DMS153 (cell line): ENCODE data around the gene NFATC1.
A peak's percentile ranks its signal among the peaks of the same experiment; 100 is the strongest.
"Not testable (repeated sequence)": the region's sequence is repeated elsewhere in the genome, so short reads cannot be mapped to it uniquely, and the experiment has no call there.

Experiments
- DNase-seq: peaks from one replicate; lab custom pipeline; 2025; lab: John Stamatoyannopoulos, UW

NFATC1 gene

DNA sequence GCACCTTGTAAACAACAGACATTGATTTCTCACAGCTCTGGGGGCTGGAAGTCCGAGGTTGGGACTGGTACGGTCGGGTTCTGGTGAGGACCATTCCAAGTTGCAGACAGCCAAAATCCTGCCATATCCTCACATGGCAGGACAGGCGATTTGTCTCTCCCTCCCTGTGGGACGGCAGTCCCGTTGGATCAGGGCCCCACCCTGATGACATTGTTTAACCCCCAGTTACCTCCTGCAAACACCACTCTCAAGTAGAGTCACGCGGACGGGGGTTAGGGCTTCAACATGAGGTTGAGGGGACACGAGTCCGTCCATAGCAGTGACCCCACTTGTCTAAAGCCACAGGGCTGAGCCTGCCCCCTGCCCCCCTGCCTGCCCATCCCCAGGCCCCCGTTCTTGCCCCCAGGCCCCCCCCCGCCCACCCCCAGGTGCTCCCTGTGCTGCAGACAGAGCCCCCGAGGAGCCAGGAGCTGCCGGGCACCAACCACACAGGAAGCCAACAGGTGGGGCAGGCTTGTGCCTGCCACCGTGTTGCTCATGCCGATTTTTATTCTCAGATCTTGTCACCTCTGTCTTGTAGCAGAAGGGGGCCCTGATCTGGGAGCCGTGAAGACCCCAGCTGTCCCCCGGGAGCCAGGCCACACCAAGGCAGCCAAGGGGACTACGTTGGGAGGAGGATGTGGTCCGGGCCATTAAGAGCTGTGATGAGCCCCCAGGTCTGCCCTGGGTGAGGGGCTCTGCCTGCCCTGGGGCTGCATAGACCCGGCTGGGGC, 82.2 kb downstream of the NFATC1 start:
- no peak for DNase-seq

DNA sequence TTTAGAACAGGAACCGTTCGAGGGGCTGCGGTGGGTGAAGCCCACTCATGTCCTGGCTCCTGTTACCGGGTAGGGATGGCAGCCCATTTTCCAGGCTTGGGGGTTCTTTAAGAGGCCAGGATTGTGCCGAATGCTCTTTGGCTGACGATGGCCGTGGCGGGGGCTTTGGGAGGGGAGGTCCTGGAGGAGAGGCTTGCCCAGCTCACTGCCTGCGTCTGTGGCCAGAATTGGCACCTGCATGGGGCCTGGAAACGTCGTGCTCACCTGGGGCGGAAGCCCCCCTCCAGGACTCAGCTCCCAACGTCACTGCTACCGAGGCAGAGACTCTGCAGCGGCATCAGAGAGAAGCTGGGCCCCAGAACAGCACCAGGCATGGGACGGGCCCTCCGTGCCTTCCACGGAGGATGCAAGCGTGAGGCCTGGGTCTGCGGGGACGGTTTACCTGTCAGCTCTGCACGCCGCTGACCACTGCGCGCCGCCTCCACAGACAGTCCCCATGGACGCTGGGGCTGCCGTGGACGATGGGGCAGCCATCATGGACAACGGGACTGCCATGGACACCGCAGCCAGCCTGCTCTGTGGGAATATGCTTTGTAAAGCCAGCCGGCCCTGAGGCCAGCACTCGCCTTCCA, 82.9 kb downstream of the NFATC1 start:
- no peak for DNase-seq

DNA sequence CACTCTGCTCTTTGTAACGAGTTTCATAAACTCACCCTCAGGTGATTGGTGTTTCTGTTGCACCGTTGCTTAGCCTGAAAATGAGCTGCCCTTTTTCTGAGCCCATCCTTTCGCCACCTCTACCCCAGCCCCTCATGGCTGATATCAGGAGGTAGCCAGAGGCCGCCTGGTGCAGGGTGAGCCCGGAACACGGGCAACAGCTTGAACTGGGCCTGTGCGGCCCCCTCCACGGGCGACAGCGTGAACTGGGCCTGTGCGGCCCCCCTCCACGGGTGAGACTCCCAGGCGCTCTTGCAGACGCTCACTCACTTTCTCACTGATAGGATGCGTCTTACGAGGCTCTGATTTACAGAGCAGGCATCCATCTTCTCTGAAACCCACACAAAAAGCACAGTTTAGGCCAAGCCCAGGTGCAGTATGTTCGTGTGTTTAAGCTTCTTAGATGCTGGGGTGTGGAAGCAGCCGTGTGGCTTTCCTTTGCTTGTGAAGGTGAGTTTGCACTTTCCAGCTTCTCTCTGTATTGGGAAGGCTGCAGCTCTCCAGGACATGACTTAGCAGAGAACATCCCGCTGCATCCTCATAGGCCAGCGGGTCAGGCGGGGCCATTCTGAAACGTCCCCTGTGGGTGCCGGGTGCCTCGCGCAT, 83.5 kb downstream of the NFATC1 start:
- no peak for DNase-seq

DNA sequence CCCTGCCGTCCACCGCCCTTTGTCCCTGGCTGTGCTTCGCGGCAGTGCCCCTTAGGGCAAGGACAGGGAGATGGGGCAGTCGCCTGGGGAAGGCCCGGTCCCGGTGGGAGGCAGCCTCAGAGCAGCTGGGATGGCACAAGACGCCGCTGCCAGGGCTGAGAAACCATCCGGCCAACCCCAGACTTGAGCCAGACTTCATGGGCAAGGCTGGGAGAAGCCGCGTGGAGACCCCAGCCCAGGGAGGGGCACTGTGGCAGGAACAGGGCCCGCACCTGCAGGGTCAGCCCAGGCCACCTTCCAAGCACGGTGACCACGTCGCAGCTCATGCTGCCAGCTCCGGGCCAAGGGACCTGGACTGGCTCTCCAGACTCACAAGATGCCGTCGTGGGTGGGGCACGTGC, 84.0 kb downstream of the NFATC1 start:
- DNase-seq = no peak

DNA sequence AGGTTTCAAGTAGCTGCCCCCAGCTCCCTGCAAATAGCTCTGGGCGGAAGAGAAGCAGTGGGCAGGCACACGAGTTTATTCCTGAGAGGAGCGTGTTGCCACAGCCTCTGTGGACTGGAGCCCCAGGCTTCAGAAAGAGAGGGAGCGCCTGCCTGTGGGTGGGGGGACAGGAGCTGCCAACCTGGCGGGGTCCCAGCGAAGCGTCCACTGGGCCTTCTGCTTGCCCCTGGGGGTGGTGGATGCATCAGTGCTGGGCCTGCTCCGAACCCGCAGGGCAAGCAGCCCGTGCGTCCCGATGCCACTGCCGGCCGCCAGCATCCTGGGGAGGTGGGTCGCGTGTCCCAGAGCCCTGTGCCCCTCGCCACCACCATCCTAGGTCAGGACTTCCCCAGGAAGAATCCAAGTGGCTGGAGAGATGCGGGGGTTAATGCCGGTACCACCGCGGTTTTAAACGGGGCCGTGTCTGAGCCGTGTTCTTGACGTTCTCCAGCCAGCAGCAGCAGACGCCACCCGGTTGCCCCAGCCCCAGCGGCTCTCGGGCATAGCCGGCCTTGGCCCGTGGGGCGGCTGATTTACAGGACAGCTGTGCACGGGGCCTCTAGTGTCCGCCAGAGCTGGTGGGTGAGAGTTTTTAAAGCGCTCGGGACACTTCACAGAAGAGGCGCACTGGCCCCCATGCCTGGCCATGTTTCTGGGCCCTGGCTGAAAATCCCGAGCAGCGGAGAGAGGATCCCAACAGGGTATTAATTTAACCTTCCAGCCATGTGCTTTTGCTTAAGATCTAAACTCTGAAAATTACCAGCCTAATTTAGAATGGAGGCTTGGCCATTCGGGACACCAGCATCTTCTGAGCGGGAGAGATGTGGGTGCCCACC, 84.7 kb downstream of the NFATC1 start:
- DNase-seq = no peak

DNA sequence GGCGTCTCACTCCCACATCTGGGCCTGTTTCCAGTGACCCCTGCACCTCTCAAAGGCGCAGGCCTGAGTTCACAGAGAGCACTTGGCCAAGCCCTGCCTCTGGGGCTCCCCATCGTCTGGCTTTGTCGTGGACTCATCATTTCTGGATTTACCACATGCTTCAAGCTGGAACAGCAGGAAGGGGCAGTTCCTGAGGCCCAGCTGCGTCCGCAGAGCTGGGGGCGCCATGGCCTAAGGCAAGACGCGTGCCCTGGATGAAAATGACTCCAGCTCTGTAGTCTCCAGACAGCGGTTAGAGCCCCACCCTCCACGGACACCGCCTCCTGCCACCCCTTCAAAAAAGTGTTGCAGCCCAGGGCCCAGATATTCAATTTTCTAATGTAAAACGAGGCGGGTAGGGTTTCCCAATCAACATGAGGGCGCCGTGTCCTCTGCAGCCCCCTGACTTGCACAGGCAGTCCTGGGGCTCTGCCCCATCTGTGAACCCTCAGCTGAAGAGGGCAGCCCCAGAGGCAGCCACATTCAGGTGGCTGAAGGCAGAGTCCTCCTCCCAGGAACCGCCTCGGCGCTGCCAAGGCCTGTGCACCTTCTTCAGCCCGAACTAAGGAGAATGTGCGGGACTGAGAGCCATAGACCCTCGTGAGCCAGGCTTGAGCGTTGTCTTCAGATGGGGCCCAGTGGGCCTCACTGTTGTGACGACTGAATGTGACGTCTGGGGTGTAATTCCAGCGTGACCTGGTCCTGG, 85.5 kb downstream of the NFATC1 start:
- DNase-seq = no peak

DNA sequence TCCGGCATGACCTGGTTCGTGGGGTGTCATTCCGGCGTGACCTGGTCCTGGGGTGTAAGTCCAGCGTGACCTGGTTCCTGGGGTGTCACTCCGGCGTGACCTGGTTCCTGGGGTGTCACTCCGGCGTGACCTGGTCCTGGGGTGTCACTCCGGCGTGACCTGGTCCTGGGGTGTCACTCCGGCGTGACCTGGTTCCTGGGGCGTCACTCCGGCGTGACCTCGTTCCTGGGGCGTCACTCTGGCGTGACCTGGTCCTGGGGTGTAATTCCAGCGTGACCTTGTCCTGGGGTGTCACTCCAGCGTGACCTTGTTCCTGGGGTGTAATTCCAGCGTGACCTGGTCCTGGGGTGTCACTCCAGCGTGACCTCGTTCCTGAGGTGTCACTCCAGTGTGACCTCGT, 87.7 kb downstream of the NFATC1 start:
- not testable (repeated sequence) for DNase-seq

DNA sequence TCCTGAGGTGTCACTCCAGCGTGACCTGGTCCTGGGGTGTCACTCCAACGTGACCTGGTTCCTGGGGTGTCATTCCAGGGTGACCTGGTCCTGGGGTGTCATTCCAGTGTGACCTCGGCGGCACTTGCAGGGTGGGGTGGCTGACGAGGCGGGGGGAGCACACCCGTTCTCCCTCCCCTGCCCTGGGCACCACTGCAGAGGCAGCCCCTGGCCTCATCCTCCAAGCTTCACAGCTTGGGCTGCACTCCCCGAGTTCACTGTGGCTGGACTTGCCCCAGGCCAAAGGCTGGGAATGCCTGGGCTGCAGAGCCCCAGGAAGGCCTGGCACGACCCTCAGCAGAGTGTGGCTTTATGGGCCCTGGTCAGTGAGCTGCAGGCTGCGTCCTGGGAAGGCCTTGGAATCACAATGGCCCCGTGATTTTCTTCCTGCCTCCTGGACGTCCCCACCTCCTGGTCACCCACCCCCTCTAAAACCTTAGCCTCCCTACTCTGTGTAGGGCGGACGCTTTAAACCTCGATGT, 88.3 kb downstream of the NFATC1 start:
- no peak for DNase-seq

DNA sequence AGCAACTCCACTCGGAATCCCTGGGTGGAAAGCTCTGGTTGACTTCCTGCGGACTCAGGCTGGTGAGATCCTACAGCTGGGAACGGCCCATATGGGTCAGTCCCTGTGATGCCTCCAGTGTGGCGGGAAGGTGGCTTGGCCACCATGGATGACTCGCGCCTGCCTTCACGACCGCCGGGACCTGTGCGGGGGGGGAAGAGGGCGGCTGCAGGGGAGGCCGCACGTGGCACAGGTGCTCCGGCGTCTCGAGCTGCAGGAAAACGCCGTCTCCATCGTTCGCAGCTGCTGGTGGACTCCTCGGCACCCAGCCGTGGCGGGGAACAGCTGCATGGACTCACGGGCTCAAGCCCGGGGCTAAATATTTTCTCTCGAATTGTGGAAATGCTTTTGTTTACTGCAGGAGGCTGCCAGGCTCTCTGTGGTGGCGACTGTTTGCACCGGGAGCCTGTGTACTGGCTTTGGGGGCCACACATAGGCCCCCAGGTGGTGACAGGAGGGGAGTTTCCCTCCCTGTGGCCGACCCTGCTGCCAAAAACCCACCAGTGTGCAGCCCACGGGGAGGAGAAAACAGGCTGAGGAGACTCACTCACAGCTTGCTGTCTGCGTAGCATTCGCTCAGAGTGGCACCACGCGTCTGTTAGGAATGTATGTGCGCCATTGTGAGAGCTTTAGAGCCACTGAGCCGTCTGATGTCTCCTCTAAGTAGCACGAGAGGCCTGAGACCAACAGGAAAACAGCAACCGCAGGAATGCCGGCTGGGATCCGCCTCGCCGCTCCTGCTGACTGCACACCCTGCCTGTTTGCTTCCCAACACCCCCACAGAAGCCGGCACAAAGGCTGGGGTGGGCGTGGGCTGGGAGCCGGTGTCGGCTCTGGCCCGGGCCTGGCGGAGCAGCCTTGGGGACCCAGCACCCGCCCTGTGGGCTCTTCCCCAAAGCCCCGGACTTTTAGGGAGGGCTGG, 89.2 kb downstream of the NFATC1 start:
- peak; percentile 14 for DNase-seq

DNA sequence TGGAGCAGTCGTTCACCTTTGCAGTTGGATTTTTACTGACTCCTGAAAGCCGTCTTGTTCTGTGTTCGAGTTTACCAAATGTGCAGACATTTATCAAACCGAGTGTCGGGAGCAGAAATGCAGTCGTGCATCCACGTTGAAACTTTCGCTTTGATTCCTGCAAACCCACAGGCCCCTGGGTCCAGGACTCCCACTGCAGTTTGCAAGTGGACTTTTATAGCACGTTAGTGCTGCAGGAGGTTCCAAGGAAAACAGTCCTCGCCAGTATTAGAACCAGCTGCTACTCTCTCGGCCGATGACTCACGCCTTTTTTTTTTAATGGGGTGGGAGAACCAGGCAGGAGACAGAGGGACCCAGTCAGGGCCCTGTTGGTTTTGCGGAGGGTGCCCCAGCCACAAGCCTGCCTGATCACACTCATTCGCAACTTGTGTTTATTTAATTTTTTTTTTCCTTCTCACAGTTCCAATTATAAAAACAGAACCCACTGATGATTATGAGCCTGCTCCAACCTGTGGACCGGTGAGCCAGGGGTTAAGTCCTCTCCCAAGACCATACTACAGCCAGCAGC, 90.1 kb downstream of the NFATC1 start:
- no peak for DNase-seq

DNA sequence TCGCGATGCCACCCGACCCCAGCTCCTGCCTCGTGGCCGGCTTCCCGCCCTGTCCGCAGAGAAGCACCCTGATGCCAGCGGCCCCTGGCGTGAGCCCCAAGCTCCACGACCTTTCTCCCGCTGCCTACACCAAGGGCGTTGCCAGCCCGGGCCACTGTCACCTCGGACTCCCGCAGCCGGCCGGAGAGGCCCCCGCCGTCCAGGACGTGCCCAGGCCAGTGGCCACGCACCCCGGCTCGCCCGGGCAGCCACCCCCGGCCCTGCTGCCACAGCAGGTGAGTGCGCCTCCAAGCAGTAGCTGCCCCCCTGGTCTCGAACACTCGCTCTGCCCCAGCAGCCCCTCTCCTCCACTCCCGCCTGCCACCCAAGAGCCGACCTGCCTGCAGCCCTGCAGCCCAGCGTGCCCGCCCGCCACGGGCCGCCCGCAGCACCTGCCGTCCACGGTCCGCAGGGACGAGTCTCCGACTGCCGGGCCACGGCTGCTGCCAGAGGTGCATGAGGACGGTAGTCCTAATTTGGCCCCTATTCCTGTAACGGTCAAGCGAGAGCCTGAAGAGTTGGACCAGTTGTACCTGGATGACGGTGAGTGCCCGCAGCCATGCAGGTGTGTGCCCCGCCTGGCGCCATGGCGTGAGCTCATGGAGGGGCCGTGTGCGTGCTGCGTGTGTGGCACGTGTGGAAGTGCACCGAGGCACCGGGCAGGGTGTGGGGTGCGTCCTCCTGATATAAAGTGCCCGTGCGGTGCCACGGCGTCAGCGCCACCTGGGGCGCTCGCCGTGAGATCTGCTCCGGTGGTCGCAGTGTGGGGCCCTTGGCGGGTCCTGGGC, 90.8 kb downstream of the NFATC1 start:
- DNase-seq = no peak

DNA sequence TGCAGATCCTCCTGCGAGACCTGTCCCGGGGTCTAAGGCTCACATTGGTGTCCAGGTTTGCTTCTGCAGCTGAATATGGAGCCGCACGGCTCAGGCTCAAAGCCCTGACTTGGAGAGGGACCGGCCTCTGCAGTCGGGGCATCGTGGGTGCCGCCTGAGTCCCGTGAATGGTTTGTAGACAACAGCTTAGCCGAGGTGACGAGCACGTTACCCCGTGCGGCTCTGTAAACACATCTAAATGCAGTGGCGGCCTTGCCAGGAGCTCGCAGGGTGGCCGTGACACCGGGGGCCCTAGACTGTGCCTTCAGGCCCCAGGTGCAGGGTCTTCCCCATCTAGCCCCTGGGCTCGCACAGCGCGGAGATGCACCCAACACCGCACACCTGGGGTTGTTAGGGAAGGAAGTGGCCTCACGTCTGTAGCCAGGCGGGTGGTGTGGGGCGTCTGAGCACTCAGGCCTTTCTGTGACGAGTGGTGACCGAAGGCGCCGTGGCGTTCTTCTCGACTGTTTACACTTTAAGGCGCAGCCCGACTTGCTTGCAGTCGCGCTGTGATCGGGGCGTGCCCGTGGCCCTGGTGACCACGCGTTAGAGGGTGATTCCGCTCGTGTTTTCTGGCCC, 91.6 kb downstream of the NFATC1 start:
- no peak for DNase-seq

DNA sequence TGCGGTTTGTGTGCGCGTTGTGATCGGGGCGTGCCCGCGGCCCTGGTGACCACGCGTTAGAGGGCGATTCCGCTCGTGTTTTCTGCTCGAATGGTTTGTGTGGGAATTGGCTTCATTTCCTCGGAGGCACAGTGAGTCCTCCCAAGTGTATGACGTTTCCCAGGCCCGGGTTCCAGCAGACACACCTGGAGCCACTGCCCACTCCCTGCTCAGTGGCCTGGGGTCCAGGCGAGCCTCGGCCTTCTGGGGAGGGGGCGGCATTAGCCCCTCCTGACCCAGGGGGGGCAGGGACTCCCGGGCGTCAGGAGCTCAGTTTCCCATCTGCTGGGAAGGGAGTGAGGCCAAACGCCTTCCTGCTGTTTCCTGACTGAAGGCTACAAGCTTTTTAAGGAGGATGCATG, 92.1 kb downstream of the NFATC1 start:
- DNase-seq = no peak

DNA sequence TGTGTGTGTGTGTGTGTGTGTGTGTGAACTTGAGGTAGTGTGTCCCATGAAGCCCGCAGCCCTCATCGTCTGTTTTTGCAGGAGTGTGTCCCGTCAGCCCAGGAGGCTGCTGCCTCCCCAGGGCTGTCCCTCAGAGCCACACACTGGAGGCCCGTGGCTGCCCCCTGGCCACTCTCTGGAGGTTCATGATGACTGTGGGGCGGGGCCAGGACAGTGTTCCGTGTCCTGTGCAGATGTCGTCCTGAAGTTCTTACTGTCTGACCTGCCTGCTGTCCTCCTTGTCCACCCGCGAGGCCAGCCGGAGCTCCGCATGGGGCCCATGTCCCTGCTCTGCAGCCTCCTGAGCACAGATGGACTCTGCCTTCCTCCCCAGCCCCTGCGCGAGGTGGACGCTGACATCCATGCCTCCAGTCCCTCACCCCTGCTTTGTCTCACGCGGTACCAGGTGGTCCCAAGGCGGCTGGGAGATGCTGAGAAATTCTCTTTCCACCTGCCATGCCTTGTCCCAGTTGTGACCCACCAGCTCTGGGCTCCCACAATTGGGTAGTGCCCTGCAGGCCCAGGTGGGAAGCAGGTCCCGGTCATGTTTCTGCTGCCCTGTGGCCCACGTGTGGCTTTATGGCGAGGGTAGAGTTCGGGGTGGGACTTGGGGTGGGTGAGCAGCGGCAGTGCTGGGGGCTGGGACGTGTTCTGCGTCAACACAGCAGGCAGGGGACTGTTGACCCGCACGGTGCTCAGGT, 92.8 kb downstream of the NFATC1 start:
- no peak for DNase-seq

DNA sequence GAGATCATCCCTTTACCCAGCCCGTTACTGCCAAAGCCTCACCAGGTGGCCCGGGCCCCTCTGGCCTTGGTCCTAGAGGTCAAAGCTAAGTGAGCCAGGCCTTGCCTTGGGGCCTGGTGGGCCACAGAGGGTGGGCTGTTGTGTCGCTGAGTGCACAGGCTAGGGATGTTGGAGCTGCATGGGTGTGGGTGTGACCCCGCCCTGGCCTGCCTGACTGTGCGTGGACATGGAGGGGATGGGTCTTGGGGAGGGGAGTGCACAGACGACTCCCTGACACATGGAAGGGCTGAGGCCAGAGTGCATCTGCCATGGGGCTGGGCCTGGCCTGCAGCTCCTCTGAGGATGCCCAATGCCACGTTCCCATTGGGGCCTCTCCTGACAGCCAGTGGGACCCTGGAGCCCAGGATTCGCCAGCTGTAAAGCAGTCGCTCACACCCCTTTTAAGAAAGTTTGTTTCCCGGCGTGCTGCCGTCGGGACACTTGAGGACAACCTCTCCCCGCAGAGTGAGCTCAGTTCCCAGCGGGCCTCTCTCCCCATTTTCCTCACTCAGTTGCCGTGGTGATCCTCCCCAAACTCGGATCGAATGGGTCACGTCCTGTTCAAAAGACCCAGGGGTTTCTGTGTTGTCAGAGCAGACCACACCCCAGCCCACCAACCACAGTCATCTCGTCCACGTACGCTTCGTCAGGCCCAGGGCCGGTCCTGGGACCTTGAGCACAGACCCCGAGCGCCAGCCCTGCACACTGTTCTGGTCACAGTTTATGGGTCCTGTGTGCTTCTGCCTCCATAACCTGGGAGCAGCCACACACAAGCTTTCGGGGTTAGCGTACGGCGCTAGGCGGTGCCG, 93.5 kb downstream of the NFATC1 start:
- DNase-seq = no peak

DNA sequence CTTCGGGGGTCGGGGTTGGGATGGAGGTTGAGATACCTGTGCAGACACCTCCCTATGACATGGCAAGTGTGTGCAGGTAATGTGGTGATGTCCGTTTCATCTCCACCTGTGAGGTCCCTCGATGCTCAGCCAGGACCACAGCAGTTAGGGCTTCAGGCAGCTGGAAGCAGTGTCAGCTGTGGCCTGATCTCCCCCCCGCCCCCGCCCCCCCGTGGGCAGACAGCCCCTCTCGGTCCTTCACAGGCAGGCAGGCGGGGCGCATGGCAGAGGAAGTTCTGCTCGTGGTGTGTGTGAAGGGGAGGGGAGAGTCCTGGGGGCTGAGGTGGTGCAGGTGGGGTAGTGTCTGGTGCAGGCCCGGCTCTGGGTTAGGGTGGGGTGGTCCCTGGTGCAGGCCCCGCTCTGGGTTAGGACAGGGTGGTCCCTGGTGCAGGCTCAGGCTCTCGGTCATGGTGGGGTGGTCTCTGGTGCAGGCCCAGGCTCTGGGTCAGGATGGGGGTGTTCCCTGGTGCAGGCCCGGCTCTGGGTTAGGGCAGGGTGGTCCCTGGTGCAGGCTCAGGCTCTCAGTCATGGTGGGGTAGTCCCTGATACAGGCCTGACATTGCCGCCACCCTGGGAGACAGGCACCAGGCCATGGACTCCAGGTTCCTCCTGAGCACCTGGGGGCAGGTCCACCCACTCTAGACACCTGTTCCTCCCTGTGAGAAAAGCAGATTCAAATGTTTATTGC, 94.3 kb downstream of the NFATC1 start:
- no peak for DNase-seq
